HepG2 (cell line): ENCODE results near the gene PRRC2A. TPM values are rescaled to one million over a fixed set of nuclear protein-coding genes. Genes with fewer than 3 reads are reported as not detected.
A peak's percentile ranks its signal among the peaks of the same experiment; 100 is the strongest.

Source experiments
- ARID2 ChIP-seq: sonication (generic); formaldehyde crosslinking; IDR thresholded peaks from 2 replicates; pipeline ENCODE4 v1.8.1; 2022; ENCODE audit warnings: mild to moderate bottlenecking, missing genetic modification reagents, borderline replicate concordance
- ARID3A ChIP-seq: IDR thresholded peaks from 2 replicates; pipeline ENCODE4 v1.6.1; 2012; ENCODE audit warnings: low read depth, low read length, improper control_type of control experiment
- ARNT2 ChIP-seq: sonication (generic); formaldehyde crosslinking; IDR thresholded peaks from 2 replicates; pipeline ENCODE4 v1.8.0; 2022; ENCODE audit warnings: mild to moderate bottlenecking, low read depth, missing genetic modification reagents, moderate library complexity
- ATF4 ChIP-seq, 2 experiments: fragments of 450-650 bp in 1 of 2; sonication (generic) in 1 of 2; formaldehyde crosslinking; IDR thresholded peaks; 2 replicates each; pipeline versions ENCODE4 v1.5.0 to v1.8.0; 2020 to 2022; ENCODE audit warnings: mild to moderate bottlenecking in 1 of 2, missing genetic modification reagents in 1 of 2
- CCAR2 ChIP-seq: fragments of 200-400 bp; formaldehyde crosslinking; optimal IDR thresholded peaks from 2 replicates; pipeline ENCODE3; 2018; ENCODE audit warnings: low read depth, mild to moderate bottlenecking, low read length, moderate library complexity
- DMTF1 ChIP-seq: sonication (generic); formaldehyde crosslinking; IDR thresholded peaks from 2 replicates; pipeline ENCODE4 v1.4.0; 2020; ENCODE audit warnings: mild to moderate bottlenecking, missing genetic modification reagents
- HNF1B ChIP-seq: sonication (generic); formaldehyde crosslinking; IDR thresholded peaks from 2 replicates; pipeline ENCODE4 v1.5.1; 2020; ENCODE audit warnings: mild to moderate bottlenecking, moderate library complexity, missing genetic modification reagents
- KDM2A ChIP-seq: sonication (generic); formaldehyde crosslinking; IDR thresholded peaks from 2 replicates; pipeline ENCODE4 v1.4.0; 2020; ENCODE audit warnings: low read depth, missing genetic modification reagents, borderline replicate concordance
- MNT ChIP-seq: fragments of 450-650 bp; IDR thresholded peaks from 2 replicates; pipeline ENCODE4 v1.6.1; 2016
- MXD1 ChIP-seq: sonication (generic); formaldehyde crosslinking; IDR thresholded peaks from 2 replicates; pipeline ENCODE4 v1.4.0; 2020; ENCODE audit warnings: mild to moderate bottlenecking, missing genetic modification reagents
- MXI1 ChIP-seq: IDR thresholded peaks from 3 replicates; pipeline ENCODE4 v1.6.1; 2012; ENCODE audit warnings: low read depth, low read length, inconsistent platforms, borderline replicate concordance
- PAWR ChIP-seq: sonication (generic); formaldehyde crosslinking; IDR thresholded peaks from 2 replicates; pipeline ENCODE4 v1.4.0; 2020; ENCODE audit warnings: missing genetic modification reagents, mild to moderate bottlenecking, borderline replicate concordance
- SOX13 ChIP-seq, 3 experiments: fragments of 450-650 bp in 1 of 3; sonication (generic) in 1 of 3; formaldehyde crosslinking in 1 of 3; IDR thresholded peaks in 2 of 3; conservative IDR thresholded peaks in 1 of 3; 2 replicates each; pipeline versions ENCODE4 v1.5.0 to v1.6.1; 2016 to 2020; ENCODE audit warnings: antibody characterized with exemption in 1 of 3, mild to moderate bottlenecking in 1 of 3, missing compliant biosample characterization in 1 of 3, missing genetic modification reagents in 1 of 3, moderate library complexity in 1 of 3
- STAG1 ChIP-seq: sonication (generic); formaldehyde crosslinking; IDR thresholded peaks from 2 replicates; pipeline ENCODE4 v1.4.0; 2020; ENCODE audit warnings: missing genetic modification reagents
- TAF1 ChIP-seq: sonication (generic); formaldehyde crosslinking; IDR thresholded peaks from 2 replicates; pipeline ENCODE4 v1.4.0; 2020; ENCODE audit warnings: missing genetic modification reagents
- TOPORS ChIP-seq: sonication (generic); formaldehyde crosslinking; IDR thresholded peaks from 2 replicates; pipeline ENCODE4 v1.8.0; 2023; ENCODE audit warnings: mild to moderate bottlenecking, missing genetic modification reagents
- ZNF143 ChIP-seq: sonication (generic); formaldehyde crosslinking; IDR thresholded peaks from 2 replicates; pipeline ENCODE4 v1.4.0; 2020; ENCODE audit warnings: missing genetic modification reagents
- ZNF30 ChIP-seq: sonication (generic); formaldehyde crosslinking; IDR thresholded peaks from 2 replicates; pipeline ENCODE4 v1.5.0; 2020; ENCODE audit warnings: mild to moderate bottlenecking, missing genetic modification reagents
- polyA plus RNA-seq, 8 experiments: library from polyadenylated mRNA; depleted of rRNA in 3 of 8; stranded (reverse) in 7 of 8; unstranded in 1 of 8; fragments of >200 nt; fragmentation: Illumina TruSeq in 4 of 8; extraction: Trizol in 4 of 8; gene quantifications; 2 replicates each; pipeline versions ENCODE4 v1.2.1 to v1.2.3, GENCODE V29; 2011 to 2016; ENCODE audit warnings: low read depth in 4 of 8, missing spikeins in 1 of 8, mixed read lengths in 1 of 8; ENCODE audit not compliant: insufficient read depth in 1 of 8
- total RNA-seq, 5 experiments: library from RNA; depleted of rRNA; stranded (reverse); fragments of >200 nt; fragmentation: Illumina TruSeq; extraction: Trizol; gene quantifications; 2 replicates each; pipeline ENCODE4 v1.2.3, GENCODE V29; 2016; ENCODE audit warnings: low read depth in 1 of 5

PRRC2A gene
- total and polyA plus RNA-seq, 2 of the 13 experiments (the other 11 are each of a cell fraction or from before 2014, with no cell fraction given) = 38.9 to 47.4 TPM

- peak; percentile 13; the same call in 1 of the 2 replicates for TF ChIP-seq HNF1B (CRISPR knock-in tag)
- peak; percentile 22; the same call in 1 of the 2 replicates for TF ChIP-seq ARNT2
- TF ChIP-seq TAF1 (CRISPR knock-in tag) = peak; percentile 58; the same call in 1 of the 2 replicates
- 0 out of 2 replicates have a peak, but pooled peaks have one; percentile 18 for TF ChIP-seq KDM2A
- TF ChIP-seq MXI1 = peak; percentile 55; the same call in 2 of the 3 replicates
- 0 out of 2 replicates have a peak, but pooled peaks have one; percentile 23 for TF ChIP-seq MXD1 (CRISPR knock-in tag)
- TF ChIP-seq ARID2 = peak; percentile 78; the same call in 1 of the 2 replicates
- TF ChIP-seq TOPORS (CRISPR knock-in tag) = no peak
- no peak for TF ChIP-seq ARID3A
- TF ChIP-seq MNT = peak; percentile 41
- peak in 1 of 2 experiments; percentile 4; a peak in 2 of 4 replicates for TF ChIP-seq ATF4 (CRISPR knock-in tag; IDR thresholded peaks at IDR 0.05)
- no peak for TF ChIP-seq CCAR2
- 0 out of 2 replicates have a peak, but pooled peaks have one; percentile 13 for TF ChIP-seq STAG1 (CRISPR knock-in tag)
- peak; percentile 86; the same call in 1 of the 2 replicates for TF ChIP-seq ZNF30
- TF ChIP-seq DMTF1 = peak; percentile 46
- peak; percentile 44; the same call in 1 of the 2 replicates for TF ChIP-seq ZNF143 (CRISPR knock-in tag)
- TF ChIP-seq PAWR = no peak
- no peak for TF ChIP-seq SOX13 (IDR thresholded peaks at IDR 0.05)
- peak in 1 of 2 experiments; percentile 46; a peak in 2 of 4 replicates for TF ChIP-seq SOX13 (CRISPR knock-in tag; conservative IDR thresholded peaks at IDR 0.05 in 1 of 2, IDR thresholded peaks at IDR 0.05 in 1 of 2)
These were observed 31.2 kb downstream of the PRRC2A start (continued) for GRCh38 chr6:31651602-31652191.
